Pancreas (tissue), 10 donors: Measurements from ENCODE around the gene RBM10. TPM values are rescaled to one million over a fixed set of nuclear protein-coding genes. Genes with fewer than 3 reads are reported as not detected.

Experiments
- ATAC-seq, 4 donors: fragments of 200-7000 bp; cut with Tn5 transposase; one replicate each; pipeline versions ENCODE4 v1.8.0 to v1.9.1; 2020; ENCODE audit warnings: mild to moderate bottlenecking in 4 of 4, moderate library complexity in 4 of 4
- DNase-seq, 6 donors: peaks; one replicate each; pipeline ENCODE4 v3.0.0-alpha.2; 2020
- FAIRE-seq: peaks from 2 replicates; lab custom pipeline; 2012; peaks lifted over from hg19 to GRCh38; lab: Jason Lieb, UNC
- H3K27ac ChIP-seq, 4 donors: fragments of 200-600 bp; sonication (generic); 1 replicate in 3 of 4; 2 replicates in 1 of 4; pipeline versions ENCODE4 v1.5.0 to v1.8.0; 2020
- H3K27me3 ChIP-seq, 4 donors: fragments of 200-600 bp; one replicate each; pipeline ENCODE4 v1.8.0; 2021
- H3K36me3 ChIP-seq, 3 donors: fragments of 200-600 bp; sonication (generic) in 1 of 3; one replicate each; pipeline versions ENCODE4 v1.5.0 to v1.8.0; 2020 to 2021
- H3K4me1 ChIP-seq, 3 donors: fragments of 200-600 bp; one replicate each; pipeline ENCODE4 v1.8.0; 2021
- H3K4me3 ChIP-seq, 4 donors: fragments of 200-600 bp; sonication (generic) in 2 of 4; one replicate each; pipeline versions ENCODE4 v1.5.0 to v1.8.0; 2020 to 2021
- H3K9me3 ChIP-seq, 4 donors: fragments of 200-600 bp; one replicate each; pipeline ENCODE4 v1.8.0; 2021
- WGBS, 2 donors: extraction: QIAGEN DNeasy Blood & Tissue Kit; methylation state at CpG; one replicate each; pipeline ENCODE4 v1.1.7; 2013; 5-methylcytosine and 5-hydroxymethylcytosine counted together
- intact Hi-C, 3 donors: fragments of 100-400 bp; cut with DNase I; formaldehyde crosslinking; loops; one replicate each; pipeline versions ENCODE4 v1.11.1 to v1.14.2; 2022
- polyA plus RNA-seq, 2 donors: library from polyadenylated mRNA; stranded (reverse); fragments of 200-250 nt; gene quantifications; one replicate each; pipeline ENCODE4 v1.2.3, GENCODE V29; 2013
- total RNA-seq, 6 donors: library from RNA; stranded (reverse); fragmentation: NEBNext Ultra II Directional in 4 of 6; extraction: Animal tissue kit (Norgen Biotek cat#: 25700) in 4 of 6; gene quantifications; one replicate each; pipeline versions ENCODE4 v1.2.1 to v1.2.4, GENCODE V29; 2021 to 2023
- TF ChIP-seq, protein P1 (sequence below), 4 donors: fragments of 200-600 bp; sonication (generic) in 3 of 4; IDR thresholded peaks; one replicate each; pipeline versions ENCODE4 v1.5.0 to v1.8.0; 2021; ENCODE audit warnings: antibody characterized with exemption in 4 of 4
- donor health status: healthy with polysubstance abuse.
- donor health status: DM: no; HTN: no; CAD: no; lungs with moderate emphysema.
- donor health status: DM: no; HTN: no; CAD: no.
- donor health status: control.
- donor health status: control.
- donor health status: Bipolar disorder and iron deficiency.
- donor health status: DM: yes; HTN: yes; CAD: no.
- donor health status: DM: no; HTN: no; CAD: no.
- donor health status: DM: no; HTN: no; CAD: no.
- donor health status: DM: yes; HTN: yes; CAD: no.

Gene RBM10
- total and polyA plus RNA-seq, 8 donors, result 13.3 to 42.0 (median 21.3) TPM

DNA sequence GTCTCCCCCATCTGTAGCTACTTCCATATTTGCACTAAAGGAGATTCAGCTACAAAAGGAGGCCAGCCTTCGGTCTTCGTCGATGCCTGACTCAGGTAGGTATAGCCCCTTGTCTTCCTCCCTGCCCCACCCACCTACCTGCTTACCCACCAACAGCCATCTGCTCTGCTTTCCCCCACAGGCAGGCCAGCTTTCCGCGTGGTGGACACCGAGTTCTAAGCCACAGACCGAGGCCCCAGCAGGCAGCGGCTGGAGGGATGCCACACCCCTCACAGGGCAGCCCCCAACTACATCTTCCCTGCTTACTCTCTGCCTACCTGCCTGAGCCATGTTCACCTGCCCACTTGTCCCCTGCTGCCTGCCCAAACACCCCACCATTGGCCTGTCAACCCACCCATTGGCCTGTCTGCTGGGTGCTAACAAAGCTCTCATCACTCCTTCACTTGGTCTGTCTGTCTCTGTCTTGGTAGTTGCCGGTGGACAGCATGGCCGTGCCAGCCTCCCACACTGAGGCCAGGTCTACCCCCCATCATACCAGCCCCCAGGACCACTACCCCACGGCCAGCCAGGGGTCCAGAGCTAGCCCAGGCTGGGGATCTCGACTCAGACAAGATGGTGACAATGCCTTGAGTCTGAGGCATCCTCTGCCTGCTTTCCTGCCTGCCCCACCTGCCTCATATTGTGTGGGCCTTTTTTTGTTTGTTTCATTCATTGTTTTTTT lies 83.7 kb downstream of the RBM10 start:
- H3K36me3 ChIP-seq, result peaks cover 0 to 31% (median 5%) of the 10 kb centered on the region in 3 donors
- no peak for FAIRE-seq
- peaks cover 0 to 4% (median 0%) of the 10 kb centered on the region in 4 donors for H3K27me3 ChIP-seq
- intact Hi-C loops, result no loop called here
- TF ChIP-seq, protein P1, sequence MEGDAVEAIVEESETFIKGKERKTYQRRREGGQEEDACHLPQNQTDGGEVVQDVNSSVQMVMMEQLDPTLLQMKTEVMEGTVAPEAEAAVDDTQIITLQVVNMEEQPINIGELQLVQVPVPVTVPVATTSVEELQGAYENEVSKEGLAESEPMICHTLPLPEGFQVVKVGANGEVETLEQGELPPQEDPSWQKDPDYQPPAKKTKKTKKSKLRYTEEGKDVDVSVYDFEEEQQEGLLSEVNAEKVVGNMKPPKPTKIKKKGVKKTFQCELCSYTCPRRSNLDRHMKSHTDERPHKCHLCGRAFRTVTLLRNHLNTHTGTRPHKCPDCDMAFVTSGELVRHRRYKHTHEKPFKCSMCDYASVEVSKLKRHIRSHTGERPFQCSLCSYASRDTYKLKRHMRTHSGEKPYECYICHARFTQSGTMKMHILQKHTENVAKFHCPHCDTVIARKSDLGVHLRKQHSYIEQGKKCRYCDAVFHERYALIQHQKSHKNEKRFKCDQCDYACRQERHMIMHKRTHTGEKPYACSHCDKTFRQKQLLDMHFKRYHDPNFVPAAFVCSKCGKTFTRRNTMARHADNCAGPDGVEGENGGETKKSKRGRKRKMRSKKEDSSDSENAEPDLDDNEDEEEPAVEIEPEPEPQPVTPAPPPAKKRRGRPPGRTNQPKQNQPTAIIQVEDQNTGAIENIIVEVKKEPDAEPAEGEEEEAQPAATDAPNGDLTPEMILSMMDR (IDR thresholded peaks at IDR 0.05), result no peak
- H3K27ac ChIP-seq, result no peak overlapping the region
- ATAC-seq, result no peak
- no peaks in the 10 kb centered on the region for H3K4me1 ChIP-seq
- peak in 1 of 6 donors; percentile 54 for DNase-seq
- no peaks in the 10 kb centered on the region for H3K9me3 ChIP-seq
- H3K4me3 ChIP-seq, result no peak overlapping the region
- WGBS, 2 donors, result 90 to 96% methylated on average over 12 of the region's 12 CpGs

DNA sequence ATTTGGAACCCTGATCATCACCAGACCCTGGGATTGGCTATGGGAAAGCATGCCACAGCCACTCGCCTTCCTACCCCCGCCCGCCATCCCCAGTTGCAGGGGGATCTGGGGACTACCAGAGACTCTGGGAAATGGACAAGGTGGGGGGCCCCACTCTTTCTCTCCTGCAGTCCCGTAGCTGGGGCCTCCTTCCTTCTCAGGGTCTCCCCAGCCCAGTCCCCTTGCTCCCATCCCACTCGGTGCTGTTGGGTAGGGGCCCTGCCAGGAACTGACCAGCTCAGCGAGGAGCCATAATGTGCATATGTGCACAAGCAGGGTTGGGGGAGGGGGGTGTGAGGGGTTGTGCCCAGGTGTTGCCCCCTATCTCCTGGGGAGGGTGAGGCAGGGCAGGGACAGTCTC lies 84.4 kb downstream of the RBM10 start:
- WGBS, 2 donors, result 96 to 100% methylated on average over 6 of the region's 6 CpGs

GRCh38 chrX:47230136-47230868 lies 85.3 kb downstream of the RBM10 start:
- DNase-seq (peak in 1 of 6 donors; percentile 27), FAIRE-seq (no peak), ATAC-seq (no peak)
- WGBS, 2 donors, result 85 to 95% methylated on average over 5 of the region's 5 CpGs
- intact Hi-C loops, result no loop called here
- TF ChIP-seq, protein P1 (IDR thresholded peaks at IDR 0.05), result no peak
- Histone ChIP-seq H3K36me3 (peaks cover 0 to 15% (median 0%) of the 10 kb centered on the region in 3 donors), H3K4me3 (no peak overlapping the region), H3K9me3 (no peaks in the 10 kb centered on the region), H3K27me3 (peaks cover 0 to 10% (median 0%) of the 10 kb centered on the region in 4 donors), H3K4me1 (no peaks in the 10 kb centered on the region), H3K27ac (no peak overlapping the region)

More for the DNA sequence above, 84.4 kb downstream of the RBM10 start:
- peak in 1 of 6 donors; percentile 49 for DNase-seq
- TF ChIP-seq, protein P1 (IDR thresholded peaks at IDR 0.05), result no peak
- intact Hi-C loops, result no loop called here
- ATAC-seq, result no peak
- H3K27me3 ChIP-seq, result peaks cover 0 to 6% (median 0%) of the 10 kb centered on the region in 4 donors
- H3K4me1 ChIP-seq, result no peaks in the 10 kb centered on the region
- no peak overlapping the region for H3K27ac ChIP-seq
- no peak overlapping the region for H3K4me3 ChIP-seq
- H3K9me3 ChIP-seq, result no peaks in the 10 kb centered on the region
- H3K36me3 ChIP-seq, result peaks cover 0 to 24% (median 5%) of the 10 kb centered on the region in 3 donors
- FAIRE-seq, result no peak

GRCh38 chrX:47231167-47231566 lies 86.1 kb downstream of the RBM10 start:
- FAIRE-seq (no peak), ATAC-seq (no peak)
- intact Hi-C loops, result no loop called here

More at GRCh38 chrX:47231167-47231566, 86.1 kb downstream of the RBM10 start:
- Histone ChIP-seq H3K4me1 (no peaks in the 10 kb centered on the region), H3K36me3 (peaks cover 0 to 8% (median 0%) of the 10 kb centered on the region in 3 donors), H3K27me3 (peaks cover 0 to 10% (median 0%) of the 10 kb centered on the region in 4 donors), H3K4me3 (no peak overlapping the region), H3K9me3 (no peaks in the 10 kb centered on the region), H3K27ac (no peak overlapping the region)
- no peak for DNase-seq
- TF ChIP-seq, protein P1 (IDR thresholded peaks at IDR 0.05), result no peak
- WGBS, 2 donors, result 58 to 64% methylated on average over 2 of the region's 2 CpGs
